Liver (tissue), 9 donors: ENCODE data around the gene PTAR1. TPM values are rescaled to one million over a fixed set of nuclear protein-coding genes. Genes with fewer than 3 reads are reported as not detected.

Source experiments
- DNase-seq: peaks from one replicate; pipeline ENCODE4 v3.0.0-alpha.2; 2017; ENCODE audit warnings: low spot score
- H3K27ac ChIP-seq, 2 donors: one replicate each; pipeline ENCODE4 v1.7.0; 2013; ENCODE audit warnings: inconsistent platforms in 2 of 2, low read length in 2 of 2, control low read depth in 1 of 2, low read depth in 1 of 2, mild to moderate bottlenecking in 1 of 2
- H3K27me3 ChIP-seq, 4 donors: one replicate each; pipeline versions ENCODE4 v1.6.1 to v1.7.0; 2013; ENCODE audit warnings: low read length in 3 of 4, inconsistent platforms in 1 of 4, mild to moderate bottlenecking in 1 of 4, moderate library complexity in 1 of 4; ENCODE audit not compliant: control insufficient read depth in 4 of 4, insufficient read depth in 4 of 4
- H3K36me3 ChIP-seq, 4 donors: one replicate each; pipeline versions ENCODE4 v1.6.1 to v1.7.0; 2013; ENCODE audit warnings: low read length in 3 of 4, mild to moderate bottlenecking in 3 of 4, low read depth in 1 of 4, moderate library complexity in 1 of 4; ENCODE audit not compliant: control insufficient read depth in 4 of 4, insufficient read depth in 3 of 4
- H3K4me1 ChIP-seq, 4 donors: one replicate each; pipeline versions ENCODE4 v1.6.1 to v1.7.0; 2013; ENCODE audit warnings: low read length in 3 of 4, mild to moderate bottlenecking in 3 of 4, moderate library complexity in 1 of 4; ENCODE audit not compliant: control insufficient read depth in 4 of 4, insufficient read depth in 4 of 4
- H3K4me3 ChIP-seq, 3 donors: one replicate each; pipeline versions ENCODE4 v1.6.1 to v1.7.0; 2013; ENCODE audit warnings: low read length in 3 of 3, control low read depth in 1 of 3, low read depth in 1 of 3, mild to moderate bottlenecking in 1 of 3
- H3K9ac ChIP-seq, 2 donors: one replicate each; pipeline ENCODE4 v1.7.0; 2013; ENCODE audit warnings: low read length in 2 of 2, mild to moderate bottlenecking in 2 of 2, moderate library complexity in 2 of 2, control low read depth in 1 of 2, low read depth in 1 of 2
- H3K9me3 ChIP-seq, 4 donors: one replicate each; pipeline versions ENCODE4 v1.6.1 to v1.7.0; 2013; ENCODE audit warnings: low read length in 3 of 4; ENCODE audit not compliant: control insufficient read depth in 4 of 4
- CTCF ChIP-seq: fragments of 150-350 bp; IDR thresholded peaks from 2 replicates; pipeline ENCODE4 v1.5.1; 2017; ENCODE audit warnings: improper control_type of control experiment, low read depth, low read length; ENCODE audit not compliant: missing input control
- FOXA1 ChIP-seq: IDR thresholded peaks from 2 replicates; pipeline ENCODE4 v1.6.1; 2016; ENCODE audit warnings: antibody characterized with exemption
- FOXA2 ChIP-seq: IDR thresholded peaks from 2 replicates; pipeline ENCODE4 v1.6.1; 2016; ENCODE audit warnings: antibody characterized with exemption
- HNF4A ChIP-seq, 2 donors: conservative IDR thresholded peaks; 2 replicates each; pipeline ENCODE4 v1.6.1; 2016; ENCODE audit warnings: antibody characterized with exemption in 2 of 2, mild to moderate bottlenecking in 2 of 2
- HNF4G ChIP-seq: IDR thresholded peaks from 2 replicates; pipeline ENCODE4 v1.6.1; 2016; ENCODE audit warnings: antibody characterized with exemption
- JUND ChIP-seq, 2 donors: IDR thresholded peaks; 2 replicates each; pipeline ENCODE4 v1.6.1; 2016; ENCODE audit warnings: antibody characterized with exemption in 2 of 2
- NR2F2 ChIP-seq: IDR thresholded peaks from 2 replicates; pipeline ENCODE4 v1.6.1; 2016; ENCODE audit warnings: antibody characterized with exemption
- RAD21 ChIP-seq, 2 donors: IDR thresholded peaks; 2 replicates each; pipeline ENCODE4 v1.6.1; 2016; ENCODE audit warnings: antibody characterized with exemption in 2 of 2, mild to moderate bottlenecking in 2 of 2
- RXRA ChIP-seq, 2 donors: IDR thresholded peaks; 2 replicates each; pipeline ENCODE4 v1.6.1; 2017 to 2018; ENCODE audit warnings: antibody characterized with exemption in 2 of 2, mild to moderate bottlenecking in 1 of 2
- YY1 ChIP-seq: IDR thresholded peaks from 2 replicates; pipeline ENCODE4 v1.6.1; 2016; ENCODE audit warnings: antibody characterized with exemption, mild to moderate bottlenecking
- WGBS: extraction: QIAGEN DNeasy Blood & Tissue Kit; methylation state at CpG from one replicate; pipeline ENCODE4 v1.1.7; 2013; 5-methylcytosine and 5-hydroxymethylcytosine counted together
- polyA plus RNA-seq, 2 donors: library from polyadenylated mRNA; stranded (reverse) in 1 of 2; unstranded in 1 of 2; fragments of 200-250 nt in 1 of 2; fragments of >200 nt in 1 of 2; fragmentation: Nextera tagmentation in 1 of 2; extraction: Ambion mirVana in 1 of 2; gene quantifications; one replicate each; pipeline versions ENCODE4 v1.2.1 to v1.2.3, GENCODE V29; 2013 to 2015
- total RNA-seq, 2 donors: library from RNA; depleted of rRNA; stranded (reverse); fragments of >200 nt; gene quantifications; one replicate each; pipeline ENCODE4 v1.2.3, GENCODE V29; 2014
- TF ChIP-seq, protein P1 (sequence below): IDR thresholded peaks from 2 replicates; pipeline ENCODE4 v1.6.1; 2016; ENCODE audit warnings: antibody characterized with exemption
- TF ChIP-seq, protein P2 (sequence below): IDR thresholded peaks from 2 replicates; pipeline ENCODE4 v1.6.1; 2016; ENCODE audit warnings: antibody characterized with exemption, mild to moderate bottlenecking
- TF ChIP-seq, protein P3 (sequence below): IDR thresholded peaks from 2 replicates; pipeline ENCODE4 v1.6.1; 2016; ENCODE audit warnings: antibody characterized with exemption
- donor health status: healthy.
- donor health status: healthy.
- donor health status: healthy.
- donor health status: healthy.
- donor health status: healthy.

Gene PTAR1
- total and polyA plus RNA-seq, 4 donors: 5.4 to 67.9 (median 28.7) TPM

GRCh38 chr9:69755205-69755604 is 4.6 kb downstream of the PTAR1 start:
- 71% methylated on average over 2 of the region's 2 CpGs for WGBS
- no peaks in the 10 kb centered on the region for H3K27me3 ChIP-seq
- H3K27ac ChIP-seq: no peak overlapping the region
- H3K9ac ChIP-seq: no peak overlapping the region
- H3K9me3 ChIP-seq: no peaks in the 10 kb centered on the region
- no peak for DNase-seq
- no peak overlapping the region for H3K4me3 ChIP-seq
- TF ChIP-seq HNF4G (no peak), CTCF (no peak), HNF4A (conservative IDR thresholded peaks at IDR 0.05) (no peak), RAD21 (IDR thresholded peaks at IDR 0.05) (no peak), JUND (IDR thresholded peaks at IDR 0.05) (no peak), RXRA (IDR thresholded peaks at IDR 0.05) (no peak), FOXA1 (no peak)
- TF ChIP-seq, protein P1, sequence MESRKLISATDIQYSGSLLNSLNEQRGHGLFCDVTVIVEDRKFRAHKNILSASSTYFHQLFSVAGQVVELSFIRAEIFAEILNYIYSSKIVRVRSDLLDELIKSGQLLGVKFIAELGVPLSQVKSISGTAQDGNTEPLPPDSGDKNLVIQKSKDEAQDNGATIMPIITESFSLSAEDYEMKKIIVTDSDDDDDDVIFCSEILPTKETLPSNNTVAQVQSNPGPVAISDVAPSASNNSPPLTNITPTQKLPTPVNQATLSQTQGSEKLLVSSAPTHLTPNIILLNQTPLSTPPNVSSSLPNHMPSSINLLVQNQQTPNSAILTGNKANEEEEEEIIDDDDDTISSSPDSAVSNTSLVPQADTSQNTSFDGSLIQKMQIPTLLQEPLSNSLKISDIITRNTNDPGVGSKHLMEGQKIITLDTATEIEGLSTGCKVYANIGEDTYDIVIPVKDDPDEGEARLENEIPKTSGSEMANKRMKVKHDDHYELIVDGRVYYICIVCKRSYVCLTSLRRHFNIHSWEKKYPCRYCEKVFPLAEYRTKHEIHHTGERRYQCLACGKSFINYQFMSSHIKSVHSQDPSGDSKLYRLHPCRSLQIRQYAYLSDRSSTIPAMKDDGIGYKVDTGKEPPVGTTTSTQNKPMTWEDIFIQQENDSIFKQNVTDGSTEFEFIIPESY: no peak
- H3K36me3 ChIP-seq: no peaks in the 10 kb centered on the region
- peaks cover 5 to 28% (median 12%) of the 10 kb centered on the region in 4 donors for H3K4me1 ChIP-seq

GRCh38 chr9:69753830-69754229 is 6.0 kb downstream of the PTAR1 start:
- no peak for DNase-seq
- Histone ChIP-seq H3K9ac (no peak overlapping the region), H3K4me3 (no peak overlapping the region), H3K27ac (no peak overlapping the region), H3K4me1 (peaks cover 11 to 31% (median 16%) of the 10 kb centered on the region in 4 donors), H3K36me3 (peaks cover 0 to 5% (median 0%) of the 10 kb centered on the region in 4 donors), H3K9me3 (no peaks in the 10 kb centered on the region), H3K27me3 (no peaks in the 10 kb centered on the region)
- TF ChIP-seq HNF4A (conservative IDR thresholded peaks at IDR 0.05) (no peak), NR2F2 (no peak), FOXA2 (no peak), CTCF (no peak), YY1 (no peak), FOXA1 (no peak)
- TF ChIP-seq, protein P2, sequence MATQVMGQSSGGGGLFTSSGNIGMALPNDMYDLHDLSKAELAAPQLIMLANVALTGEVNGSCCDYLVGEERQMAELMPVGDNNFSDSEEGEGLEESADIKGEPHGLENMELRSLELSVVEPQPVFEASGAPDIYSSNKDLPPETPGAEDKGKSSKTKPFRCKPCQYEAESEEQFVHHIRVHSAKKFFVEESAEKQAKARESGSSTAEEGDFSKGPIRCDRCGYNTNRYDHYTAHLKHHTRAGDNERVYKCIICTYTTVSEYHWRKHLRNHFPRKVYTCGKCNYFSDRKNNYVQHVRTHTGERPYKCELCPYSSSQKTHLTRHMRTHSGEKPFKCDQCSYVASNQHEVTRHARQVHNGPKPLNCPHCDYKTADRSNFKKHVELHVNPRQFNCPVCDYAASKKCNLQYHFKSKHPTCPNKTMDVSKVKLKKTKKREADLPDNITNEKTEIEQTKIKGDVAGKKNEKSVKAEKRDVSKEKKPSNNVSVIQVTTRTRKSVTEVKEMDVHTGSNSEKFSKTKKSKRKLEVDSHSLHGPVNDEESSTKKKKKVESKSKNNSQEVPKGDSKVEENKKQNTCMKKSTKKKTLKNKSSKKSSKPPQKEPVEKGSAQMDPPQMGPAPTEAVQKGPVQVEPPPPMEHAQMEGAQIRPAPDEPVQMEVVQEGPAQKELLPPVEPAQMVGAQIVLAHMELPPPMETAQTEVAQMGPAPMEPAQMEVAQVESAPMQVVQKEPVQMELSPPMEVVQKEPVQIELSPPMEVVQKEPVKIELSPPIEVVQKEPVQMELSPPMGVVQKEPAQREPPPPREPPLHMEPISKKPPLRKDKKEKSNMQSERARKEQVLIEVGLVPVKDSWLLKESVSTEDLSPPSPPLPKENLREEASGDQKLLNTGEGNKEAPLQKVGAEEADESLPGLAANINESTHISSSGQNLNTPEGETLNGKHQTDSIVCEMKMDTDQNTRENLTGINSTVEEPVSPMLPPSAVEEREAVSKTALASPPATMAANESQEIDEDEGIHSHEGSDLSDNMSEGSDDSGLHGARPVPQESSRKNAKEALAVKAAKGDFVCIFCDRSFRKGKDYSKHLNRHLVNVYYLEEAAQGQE: no peak
- TF ChIP-seq, protein P3, sequence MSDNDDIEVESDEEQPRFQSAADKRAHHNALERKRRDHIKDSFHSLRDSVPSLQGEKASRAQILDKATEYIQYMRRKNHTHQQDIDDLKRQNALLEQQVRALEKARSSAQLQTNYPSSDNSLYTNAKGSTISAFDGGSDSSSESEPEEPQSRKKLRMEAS: no peak
- WGBS: 83% methylated on average over 3 of the region's 3 CpGs
